ENCODE measurements around the gene EEFSEC. TPM values are rescaled to one million over a fixed set of nuclear protein-coding genes. Genes with fewer than 3 reads are reported as not detected.

Gene EEFSEC
- polyA plus RNA-seq, 1 donor from 2014 or later, result 4.6 TPM

DNA sequence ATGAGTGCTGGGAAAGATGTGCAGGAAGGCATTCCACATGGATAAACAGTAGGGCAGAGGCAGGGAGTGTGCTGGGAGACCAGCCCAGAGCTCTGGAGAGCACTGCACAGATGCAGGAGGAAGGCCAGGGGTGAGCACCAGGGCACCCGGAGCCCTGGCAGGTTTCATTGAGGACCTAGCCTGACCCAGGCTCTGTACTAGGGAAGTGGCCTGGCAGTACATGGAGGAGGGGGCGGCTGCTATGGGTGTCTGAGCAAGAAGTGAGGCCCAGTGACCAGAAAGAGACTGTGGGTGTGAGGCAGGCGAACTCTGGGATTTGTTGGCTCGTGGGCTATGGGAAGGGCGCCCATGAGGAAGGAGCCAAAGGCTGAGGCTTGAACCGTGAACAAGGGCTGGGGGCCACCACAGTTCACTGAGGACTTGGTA lies 174.3 kb downstream of the EEFSEC start:
- Histone ChIP-seq H3K27ac (ENCODE audit: low read length) (no peak overlapping the region), H3K9ac (ENCODE audit: low read length) (no peak overlapping the region), H3K4me2 (ENCODE audit: low read length) (no peak overlapping the region), H3K27me3 (ENCODE audit: insufficient read depth, low read depth, low read length) (no peaks in the 10 kb centered on the region), H3K9me3 (ENCODE audit: low read length) (no peaks in the 10 kb centered on the region), H2AFZ (ENCODE audit: low read depth, low read length) (no peak overlapping the region), H3F3A (ENCODE audit: insufficient read depth, low read length, poor library complexity, severe bottlenecking) (no peaks in the 10 kb centered on the region), H3K36me3 (ENCODE audit: insufficient read depth, low read length) (no peaks in the 10 kb centered on the region), H3K9me2 (ENCODE audit: insufficient read depth, low read length) (no peaks in the 10 kb centered on the region), H4K20me1 (ENCODE audit: insufficient read depth) (no peaks in the 10 kb centered on the region), H3K79me2 (replicated peaks; ENCODE audit: insufficient read depth, low read length) (no peaks in the 10 kb centered on the region), H3K4me3 (ENCODE audit: low read length) (no peak overlapping the region)
- TF ChIP-seq SMC3 (conservative IDR thresholded peaks at IDR 0.05; ENCODE audit: poor library complexity), result no peak
- TF ChIP-seq EZH2 (IDR thresholded peaks at IDR 0.05; ENCODE audit: borderline replicate concordance, insufficient read depth, low read length, poor library complexity, severe bottlenecking), result no peak
- TF ChIP-seq CTCF (IDR thresholded peaks at IDR 0.05; ENCODE audit: poor library complexity, severe bottlenecking), result no peak

DNA sequence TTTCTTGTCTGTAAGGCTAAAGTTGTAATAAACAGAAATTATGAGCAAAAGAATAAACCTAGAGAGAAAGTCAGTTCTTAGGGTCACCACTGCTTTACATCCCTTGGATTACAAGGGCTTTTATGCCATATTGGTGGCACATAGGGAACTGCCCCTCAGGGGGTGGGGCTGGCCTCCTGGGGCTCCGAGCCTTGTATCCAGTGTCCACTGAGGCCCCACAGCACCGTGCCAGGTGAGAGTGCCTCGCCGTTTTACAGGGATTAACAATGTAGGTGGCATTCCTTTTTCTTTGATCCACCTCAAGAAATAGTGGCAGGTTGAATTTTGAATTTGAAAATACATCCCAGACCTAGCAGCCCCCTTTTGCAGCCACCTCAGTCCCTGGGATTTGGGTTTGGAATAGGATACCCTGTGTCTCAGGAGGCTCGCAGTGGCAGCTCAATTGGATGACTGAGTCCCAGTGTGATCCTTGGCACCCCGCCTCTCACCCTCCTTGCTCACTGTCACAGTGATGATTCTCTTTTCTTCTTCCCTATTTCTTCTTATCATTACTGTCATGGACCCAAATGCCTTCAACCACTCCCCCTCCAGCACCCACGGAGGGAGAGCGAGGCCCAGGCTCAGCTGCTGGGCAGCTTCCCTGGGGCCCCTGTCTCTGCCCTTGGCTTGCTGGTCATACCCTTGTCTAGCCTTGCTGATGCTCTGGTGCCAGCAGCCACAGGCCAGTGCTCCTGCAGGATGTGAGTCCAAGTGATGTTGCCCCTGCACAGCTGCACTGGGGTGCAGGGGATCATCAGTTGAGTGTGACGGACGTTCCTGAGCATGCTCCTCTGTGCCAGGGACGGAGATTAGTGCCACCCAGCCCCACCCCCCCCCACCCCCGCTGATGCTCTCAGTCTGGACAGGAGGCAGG lies 175.5 kb downstream of the EEFSEC start:
- Histone ChIP-seq H3K9me2 (ENCODE audit: insufficient read depth, low read length) (no peaks in the 10 kb centered on the region), H3K79me2 (replicated peaks; ENCODE audit: insufficient read depth, low read length) (no peaks in the 10 kb centered on the region), H2AFZ (ENCODE audit: low read depth, low read length) (no peak overlapping the region), H3K4me3 (ENCODE audit: low read length) (no peak overlapping the region), H3K36me3 (ENCODE audit: insufficient read depth, low read length) (no peaks in the 10 kb centered on the region), H3K27me3 (ENCODE audit: insufficient read depth, low read depth, low read length) (no peaks in the 10 kb centered on the region), H3K9ac (ENCODE audit: low read length) (no peak overlapping the region), H4K20me1 (ENCODE audit: insufficient read depth) (no peaks in the 10 kb centered on the region), H3K27ac (ENCODE audit: low read length) (no peak overlapping the region), H3K9me3 (ENCODE audit: low read length) (no peaks in the 10 kb centered on the region), H3K4me2 (ENCODE audit: low read length) (no peak overlapping the region), H3F3A (ENCODE audit: insufficient read depth, low read length, poor library complexity, severe bottlenecking) (no peaks in the 10 kb centered on the region)
- TF ChIP-seq TAF1 (IDR thresholded peaks at IDR 0.05; ENCODE audit: low read depth), result no peak
- TF ChIP-seq EZH2 (IDR thresholded peaks at IDR 0.05; ENCODE audit: borderline replicate concordance, insufficient read depth, low read length, poor library complexity, severe bottlenecking), result no peak

- H3K27ac ChIP-seq (ENCODE audit: low read length), result no peak overlapping the region
- H3F3A ChIP-seq (ENCODE audit: insufficient read depth, low read length, poor library complexity, severe bottlenecking), result no peaks in the 10 kb centered on the region
- H3K79me2 ChIP-seq (replicated peaks; ENCODE audit: insufficient read depth, low read length), result no peaks in the 10 kb centered on the region
- no peak overlapping the region for H3K4me2 ChIP-seq (ENCODE audit: low read length)
- no peak for TF ChIP-seq EP300 (conservative IDR thresholded peaks at IDR 0.05; ENCODE audit: poor library complexity, severe bottlenecking)
- TF ChIP-seq CTCF (IDR thresholded peaks at IDR 0.05; ENCODE audit: poor library complexity, severe bottlenecking), result no peak
- no peak for TF ChIP-seq POLR2AphosphoS5 (IDR thresholded peaks at IDR 0.05)
- TF ChIP-seq MXI1 (conservative IDR thresholded peaks at IDR 0.05; ENCODE audit: poor library complexity, severe bottlenecking), result no peak
- no peak for TF ChIP-seq SMC3 (conservative IDR thresholded peaks at IDR 0.05; ENCODE audit: poor library complexity)
- H3K9ac ChIP-seq (ENCODE audit: low read length), result no peak overlapping the region
- no peaks in the 10 kb centered on the region for H3K27me3 ChIP-seq (ENCODE audit: insufficient read depth, low read depth, low read length)
- no peaks in the 10 kb centered on the region for H3K9me3 ChIP-seq (ENCODE audit: low read length)
- H3K4me3 ChIP-seq (ENCODE audit: low read length), result no peak overlapping the region
- no peaks in the 10 kb centered on the region for H3K9me2 ChIP-seq (ENCODE audit: insufficient read depth, low read length)
- no peaks in the 10 kb centered on the region for H4K20me1 ChIP-seq (ENCODE audit: insufficient read depth)
- no peak overlapping the region for H2AFZ ChIP-seq (ENCODE audit: low read depth, low read length)
- no peaks in the 10 kb centered on the region for H3K36me3 ChIP-seq (ENCODE audit: insufficient read depth, low read length)
These were observed 176.4 kb downstream of the EEFSEC start for GRCh38 chr3:128329491-128330213.

Measured in neural cell (in vitro differentiated cells).